Left renal cortex interstitium (tissue), 4 donors: ENCODE results near the gene OR10A2. TPM values are rescaled to one million over a fixed set of nuclear protein-coding genes. Genes with fewer than 3 reads are reported as not detected.
"Not testable (repeated sequence)": the region's sequence is repeated elsewhere in the genome, so short reads cannot be mapped to it uniquely, and the experiment has no call there.

Experiments
- DNase-seq, 4 donors: peaks; one replicate each; pipeline ENCODE4 v3.0.0-alpha.2; 2013; ENCODE audit warnings: low read depth in 4 of 4, low spot score in 2 of 4, missing footprints in 1 of 4
- polyA plus RNA-seq, 4 donors: library from polyadenylated mRNA; unstranded; fragments of 120-200 nt; gene quantifications; one replicate each; pipeline ENCODE4 v1.2.1, GENCODE V29; 2013; ENCODE audit not compliant: insufficient read length in 4 of 4

OR10A2 gene
- polyA plus RNA-seq: under 1 TPM in 3 of 4 donors, not detected in 1; 0.03 to 0.09 (median 0.09) TPM

- DNase-seq: no peak
These were observed at the start of gene OR10A2 for GRCh38 chr11:6862961-6863360. Gene OR10A2 (plus strand): TSS chr11:6863057. CDS start chr11:6869755, 6,698 bp downstream.

GRCh38 chr11:6813656-6814055 is 49.2 kb upstream of the OR10A2 start:
- no peak for DNase-seq

DNA sequence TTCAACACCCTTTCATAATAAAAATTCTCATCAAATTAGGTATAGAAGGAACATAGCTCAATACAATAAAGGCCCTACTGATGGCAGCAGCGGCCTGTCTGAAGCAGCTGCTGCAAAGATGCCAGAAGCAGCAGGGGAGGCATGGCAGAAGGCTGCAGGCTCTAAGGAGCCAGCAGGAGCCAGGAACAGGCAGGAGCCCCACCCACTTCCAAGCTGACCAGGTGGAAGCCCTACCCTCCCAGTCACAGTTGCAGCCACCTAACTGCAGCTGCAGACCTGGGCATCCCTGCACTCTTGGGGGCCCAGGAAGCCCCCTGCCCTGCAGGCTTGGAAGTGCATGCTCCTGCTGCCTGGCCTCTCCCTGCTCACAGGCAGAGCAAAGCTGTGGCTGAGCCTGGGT is 45.2 kb upstream of the OR10A2 start:
- DNase-seq: no peak

- no peak for DNase-seq
These were observed 43.9 kb upstream of the OR10A2 start for GRCh38 chr11:6818967-6819366.

DNA sequence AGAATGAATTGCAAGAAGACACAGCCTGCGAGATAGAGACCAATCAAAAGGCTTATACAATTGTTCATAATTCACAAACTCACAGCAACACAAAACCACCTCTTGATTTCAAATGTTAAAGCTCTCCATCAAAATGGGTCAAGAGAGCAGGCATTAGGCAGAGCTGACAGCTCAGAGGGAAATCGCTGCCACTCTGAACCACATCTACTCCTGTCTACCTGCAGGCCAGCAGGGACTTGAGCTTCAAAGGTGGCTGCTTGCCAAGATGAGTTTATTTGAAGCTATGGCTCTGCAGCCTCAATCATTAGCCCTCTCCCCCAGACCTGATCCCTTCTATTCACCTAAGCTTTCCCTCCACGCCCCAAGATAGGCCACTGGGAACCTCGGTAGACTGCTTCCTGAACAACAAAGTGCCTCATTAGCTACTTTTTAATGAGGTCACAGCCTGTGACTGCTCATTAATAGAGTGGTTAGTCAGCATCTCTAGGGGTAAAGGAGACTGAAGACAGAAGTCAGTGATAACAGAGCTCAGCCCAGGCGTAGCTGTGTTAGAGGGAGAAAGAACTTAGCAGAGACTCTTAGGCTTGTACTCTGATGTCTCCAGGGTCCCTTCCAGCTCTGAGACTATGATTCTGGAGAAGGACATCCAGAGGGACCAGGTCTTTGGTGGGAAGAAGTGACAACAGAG is 38.6 kb upstream of the OR10A2 start:
- DNase-seq: no peak

DNA sequence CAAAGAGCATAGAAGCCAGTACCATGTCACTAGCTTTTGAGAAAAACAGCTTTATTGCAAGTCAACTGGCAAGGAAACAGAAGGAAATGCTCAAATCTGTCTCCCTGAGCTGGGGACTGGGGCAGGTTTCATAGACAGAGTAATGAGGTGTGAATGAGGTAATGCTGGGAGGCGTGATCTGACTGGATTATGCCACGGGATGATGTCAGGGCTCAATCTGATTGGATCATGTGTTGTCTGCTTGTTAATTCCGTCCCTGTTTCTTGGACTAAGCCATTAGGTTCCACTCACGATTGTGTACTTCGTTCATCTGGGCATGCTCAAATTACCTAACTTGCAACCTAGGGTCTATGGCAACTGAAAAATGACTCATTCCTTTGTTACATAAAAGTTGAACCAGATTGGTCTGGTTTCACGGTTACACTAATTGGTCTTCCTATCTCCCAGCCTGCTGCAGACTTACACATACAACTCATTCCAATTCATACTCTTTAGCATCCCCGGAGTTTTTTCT is 37.6 kb upstream of the OR10A2 start:
- DNase-seq: no peak

DNA sequence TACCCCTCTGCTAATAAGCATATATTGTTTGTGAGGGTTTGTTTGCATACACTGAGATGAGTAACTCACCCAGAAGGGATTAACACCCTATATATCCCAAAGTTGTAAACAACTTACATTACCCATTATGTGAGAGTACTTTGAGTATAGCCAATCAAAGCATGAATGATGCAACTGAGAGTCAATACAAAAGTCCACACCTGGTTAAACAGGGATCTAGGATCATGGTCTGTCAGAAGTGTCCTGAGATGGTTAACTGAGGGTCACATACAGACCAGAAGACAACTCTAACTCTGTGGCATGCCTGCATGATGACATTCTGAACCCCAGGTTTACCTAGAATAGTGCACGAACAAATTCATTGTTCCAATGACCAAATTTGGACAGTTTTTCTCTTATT is 34.8 kb upstream of the OR10A2 start:
- no peak for DNase-seq

GRCh38 chr11:6833356-6833755 is 29.5 kb upstream of the OR10A2 start:
- DNase-seq: no peak

GRCh38 chr11:6834021-6834420 is 28.8 kb upstream of the OR10A2 start:
- DNase-seq: no peak

DNA sequence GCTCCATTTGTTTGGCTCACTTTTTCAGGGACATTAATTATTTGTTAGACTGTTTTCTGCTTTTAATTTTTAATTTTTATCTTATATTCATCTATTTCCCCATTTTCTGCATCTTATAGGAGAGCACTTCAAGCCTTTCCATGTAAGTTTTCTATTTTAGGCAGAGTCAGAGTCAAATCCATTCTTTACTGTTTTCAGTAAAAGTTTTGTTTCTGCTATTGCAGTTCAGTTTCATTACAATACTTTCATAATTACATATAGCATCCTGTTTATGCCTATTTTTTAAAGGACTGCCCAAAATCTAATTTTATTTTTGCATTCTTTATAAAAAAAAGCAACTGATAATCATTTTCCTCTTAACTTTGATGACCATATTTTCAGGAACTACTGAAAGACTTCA is 21.2 kb upstream of the OR10A2 start:
- no peak for DNase-seq

GRCh38 chr11:6843670-6844069 is 19.2 kb upstream of the OR10A2 start:
- no peak for DNase-seq

- no peak for DNase-seq
These were observed 18.5 kb upstream of the OR10A2 start for GRCh38 chr11:6844356-6844755.

GRCh38 chr11:6845383-6845782 is 17.5 kb upstream of the OR10A2 start, which contains the start of gene OR10A5:
Gene OR10A5 (plus strand): TSS chr11:6845683. CDS start chr11:6845683, 0 bp downstream.
- no peak for DNase-seq

DNA sequence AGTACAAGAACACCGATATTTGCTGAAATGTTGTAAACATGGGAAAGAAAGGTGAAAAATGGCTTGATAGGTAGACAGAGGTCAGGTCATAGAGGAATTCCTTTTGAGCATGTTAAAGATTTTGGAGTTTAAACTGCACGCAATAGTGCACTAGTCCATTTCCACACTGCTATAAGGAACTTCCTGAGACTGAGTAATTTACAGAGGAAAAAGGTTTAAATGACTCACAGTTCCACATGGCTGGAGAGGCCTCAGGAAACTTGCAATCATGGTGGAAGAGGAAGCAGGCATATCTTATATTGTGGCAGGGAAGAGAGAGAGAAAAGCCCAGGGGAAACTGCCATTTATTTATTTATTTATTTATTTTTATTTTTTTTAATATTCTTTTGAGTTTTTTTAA is 12.3 kb upstream of the OR10A2 start:
- DNase-seq: no peak

- not testable (repeated sequence) for DNase-seq
These were observed 8.1 kb upstream of the OR10A2 start for GRCh38 chr11:6854801-6855200.

- DNase-seq: no peak
These were observed 6.8 kb upstream of the OR10A2 start for GRCh38 chr11:6855971-6856541.

GRCh38 chr11:6856871-6857270 is 6.0 kb upstream of the OR10A2 start:
- DNase-seq: no peak

GRCh38 chr11:6864438-6864837 is 1.6 kb downstream of the OR10A2 start:
- DNase-seq: no peak

DNA sequence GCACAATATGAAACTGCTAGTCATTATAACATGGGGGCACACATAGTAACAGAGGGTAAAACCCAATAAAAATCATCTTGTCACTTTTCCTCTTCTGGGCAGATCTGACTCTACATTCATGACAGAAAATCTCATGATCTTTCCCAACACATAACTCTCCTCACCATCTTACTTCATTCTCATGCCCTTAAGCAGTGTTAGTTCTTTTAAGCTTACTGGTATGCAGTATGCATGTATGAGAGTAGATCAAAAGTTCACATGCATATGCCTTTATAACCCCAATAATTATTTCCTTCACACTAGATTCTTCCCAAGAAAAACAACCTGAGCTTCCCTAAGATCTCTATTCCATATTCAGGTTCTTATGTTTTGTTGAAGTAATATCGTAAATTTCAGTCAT is 8.4 kb downstream of the OR10A2 start:
- no peak for DNase-seq

DNA sequence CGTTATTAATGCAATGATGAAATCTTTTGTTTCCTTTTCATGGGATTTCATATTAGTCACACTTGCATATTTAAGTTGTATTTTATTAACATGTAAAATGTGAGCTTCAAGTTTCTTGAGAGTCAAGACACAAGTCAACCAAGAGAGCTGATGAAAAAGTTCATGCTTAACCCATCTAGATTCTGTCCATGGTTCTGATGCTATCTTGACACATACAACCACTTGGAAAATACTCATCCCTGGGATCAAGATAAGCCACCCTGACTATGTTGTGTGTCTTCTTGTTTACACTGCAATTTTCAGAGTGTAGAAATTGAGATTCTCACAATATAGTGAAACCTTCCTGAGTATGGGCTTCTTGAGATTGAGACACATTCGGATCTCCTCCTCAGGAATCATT is 12.9 kb downstream of the OR10A2 start:
- DNase-seq: no peak

DNA sequence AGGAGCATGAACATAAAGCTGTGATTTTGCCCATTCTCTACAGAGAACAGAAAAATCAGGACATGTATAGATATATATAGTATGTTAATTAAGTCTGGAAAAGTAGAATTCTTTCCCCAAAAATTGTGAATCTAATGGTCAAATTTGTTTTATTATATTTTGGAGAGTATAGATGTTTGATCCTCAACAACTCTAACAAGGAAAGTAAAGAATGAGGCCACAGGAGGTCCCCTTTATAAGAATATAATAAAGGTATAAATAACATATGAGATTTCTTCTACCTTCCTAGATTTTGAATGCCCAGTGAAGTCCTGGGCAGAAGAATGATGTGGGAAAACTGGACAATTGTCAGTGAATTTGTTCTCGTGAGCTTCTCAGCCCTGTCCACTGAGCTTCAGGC is 13.5 kb downstream of the OR10A2 start, which contains the start of gene OR10A4:
TSS of gene OR10A4 (plus strand) at position 301 of the 400 bp plus-strand sequence. CDS start at position 324, 23 bp downstream.
- no peak for DNase-seq

GRCh38 chr11:6876914-6877313 is 14.1 kb downstream of the OR10A2 start:
- DNase-seq: no peak
